ENCODE data around the gene PSD2.

- TF ChIP-seq CTCF (IDR thresholded peaks at IDR 0.05; ENCODE audit: insufficient read depth, low read length, poor library complexity, severe bottlenecking) = no peak
- no peak for TF ChIP-seq EZH2phosphoT487 (conservative IDR thresholded peaks at IDR 0.05; ENCODE audit: low read length)
Measured at GRCh38 chr5:139747583-139748504, 47.8 kb upstream of the PSD2 start.
